Progenitor cell of endocrine pancreas (in vitro differentiated cells): ENCODE data around the gene SLC25A42. TPM values are rescaled to one million over a fixed set of nuclear protein-coding genes. Genes with fewer than 3 reads are reported as not detected.
"Not testable (repeated sequence)": the region's sequence is repeated elsewhere in the genome, so short reads cannot be mapped to it uniquely, and the experiment has no call there.

Experiments
- DNase-seq: peaks from one replicate; pipeline ENCODE4 v3.0.0; 2021; ENCODE audit warnings: low spot score; ENCODE audit not compliant: unreplicated experiment
- H3K27ac Mint-ChIP-seq: 2 replicates; pipeline ENCODE4 v1.8.0; 2021; ENCODE audit warnings: mild to moderate bottlenecking, moderate library complexity, mixed read lengths
- H3K27me3 Mint-ChIP-seq: 2 replicates; pipeline ENCODE4 v1.8.0; 2021; ENCODE audit warnings: mixed read lengths
- H3K36me3 Mint-ChIP-seq: 2 replicates; pipeline ENCODE4 v1.8.0; 2022; ENCODE audit warnings: mixed read lengths; ENCODE audit not compliant: insufficient read depth
- H3K4me1 Mint-ChIP-seq: 2 replicates; pipeline ENCODE4 v1.8.0; 2021; ENCODE audit warnings: low read depth, mixed read lengths
- H3K4me3 Mint-ChIP-seq: 2 replicates; pipeline ENCODE4 v1.8.0; 2021; ENCODE audit warnings: low read depth, mild to moderate bottlenecking, moderate library complexity, mixed read lengths
- H3K9me3 Mint-ChIP-seq: 2 replicates; pipeline ENCODE4 v1.8.0; 2021; ENCODE audit warnings: low read depth, mixed read lengths
- CTCF ChIP-seq: fragments of 200-600 bp; sonication (generic); IDR thresholded peaks from one replicate; pipeline ENCODE4 v1.5.0; 2021; ENCODE audit warnings: antibody characterized with exemption, mild to moderate bottlenecking; ENCODE audit not compliant: unreplicated experiment
- total RNA-seq: library from RNA; stranded (reverse); gene quantifications from 2 replicates; pipeline ENCODE4 v1.2.1, GENCODE V29; 2021

The SLC25A42 gene
- total RNA-seq, 1 donor from 2014 or later, result 10.5 TPM

GRCh38 chr19:19133985-19134384, 70.2 kb downstream of the SLC25A42 start:
- TF ChIP-seq CTCF, result no peak
- Mint-ChIP-seq H3K36me3 (peaks cover 6% of the 10 kb centered on the region), H3K9me3 (peaks cover 4% of the 10 kb centered on the region), H3K4me1 (peaks cover 12% of the 10 kb centered on the region), H3K27ac (no peak overlapping the region), H3K4me3 (no peak overlapping the region), H3K27me3 (peaks cover 4% of the 10 kb centered on the region)
- DNase-seq, result no peak

GRCh38 chr19:19134687-19135158, 70.9 kb downstream of the SLC25A42 start:
- peaks cover 4% of the 10 kb centered on the region for H3K9me3 Mint-ChIP-seq
- no peak overlapping the region for H3K27ac Mint-ChIP-seq
- peaks cover 5% of the 10 kb centered on the region for H3K27me3 Mint-ChIP-seq
- no peak for TF ChIP-seq CTCF
- H3K4me3 Mint-ChIP-seq, result no peak overlapping the region
- DNase-seq, result peak; percentile 40
- peaks cover 6% of the 10 kb centered on the region for H3K36me3 Mint-ChIP-seq
- peaks cover 12% of the 10 kb centered on the region for H3K4me1 Mint-ChIP-seq

- not testable (repeated sequence) for H3K27ac Mint-ChIP-seq, DNase-seq, H3K36me3 Mint-ChIP-seq, H3K9me3 Mint-ChIP-seq, H3K4me3 Mint-ChIP-seq
- peaks cover 12% of the 10 kb centered on the region for H3K4me1 Mint-ChIP-seq
- peaks cover 13% of the 10 kb centered on the region for H3K27me3 Mint-ChIP-seq
These were observed 71.9 kb downstream of the SLC25A42 start for GRCh38 chr19:19135713-19136112.

GRCh38 chr19:19137556-19138108, 73.8 kb downstream of the SLC25A42 start:
- Mint-ChIP-seq H3K27ac (no peak overlapping the region), H3K9me3 (no peaks in the 10 kb centered on the region), H3K36me3 (no peaks in the 10 kb centered on the region), H3K27me3 (peaks cover 19% of the 10 kb centered on the region), H3K4me3 (peak overlapping the region; percentile 97), H3K4me1 (peaks cover 12% of the 10 kb centered on the region)
- DNase-seq, result no peak
- TF ChIP-seq CTCF, result no peak

- peaks cover 12% of the 10 kb centered on the region for H3K4me1 Mint-ChIP-seq
- H3K27ac Mint-ChIP-seq, result peak within 1 kb of the TSS; percentile 87
- peak; percentile 94 for DNase-seq
- H3K9me3 Mint-ChIP-seq, result no peaks in the 10 kb centered on the region
- peak within 1 kb of the TSS; percentile 97 for H3K4me3 Mint-ChIP-seq
- TF ChIP-seq CTCF, result no peak
- H3K27me3 Mint-ChIP-seq, result peaks cover 22% of the 10 kb centered on the region
- no peaks in the 10 kb centered on the region for H3K36me3 Mint-ChIP-seq
These were observed 74.6 kb downstream of the SLC25A42 start, which contains the start of gene TMEM161A for GRCh38 chr19:19138109-19138981. TSS of gene TMEM161A (minus strand) at chr19:19138478. CDS start at chr19:19138428, 50 bp downstream.
